GM12801 (cell line): ENCODE results near the gene NEDD4L.

Experiments
- CTCF ChIP-seq: IDR thresholded peaks from one replicate; pipeline ENCODE4 v1.5.1; 2011; ENCODE audit warnings: control low read depth; ENCODE audit not compliant: insufficient read length; ENCODE audit errors: extremely low read depth

NEDD4L gene

GRCh38 chr18:58161659-58162058 is 117.6 kb downstream of the NEDD4L start:
- no peak for TF ChIP-seq CTCF

GRCh38 chr18:58162127-58162526 is 118.1 kb downstream of the NEDD4L start:
- no peak for TF ChIP-seq CTCF

- no peak for TF ChIP-seq CTCF
Observed at GRCh38 chr18:58163004-58163590, 119.1 kb downstream of the NEDD4L start.

- no peak for TF ChIP-seq CTCF
Observed at GRCh38 chr18:58166278-58166844, 122.3 kb downstream of the NEDD4L start.

GRCh38 chr18:58167073-58167472 is 123.0 kb downstream of the NEDD4L start:
- no peak for TF ChIP-seq CTCF

- TF ChIP-seq CTCF = no peak
Observed at GRCh38 chr18:58168221-58168620, 124.2 kb downstream of the NEDD4L start.

- no peak for TF ChIP-seq CTCF
Observed at GRCh38 chr18:58168993-58169392, 125.0 kb downstream of the NEDD4L start.
